Measurements from ENCODE around the gene ANKIB1.

The ANKIB1 gene

DNA sequence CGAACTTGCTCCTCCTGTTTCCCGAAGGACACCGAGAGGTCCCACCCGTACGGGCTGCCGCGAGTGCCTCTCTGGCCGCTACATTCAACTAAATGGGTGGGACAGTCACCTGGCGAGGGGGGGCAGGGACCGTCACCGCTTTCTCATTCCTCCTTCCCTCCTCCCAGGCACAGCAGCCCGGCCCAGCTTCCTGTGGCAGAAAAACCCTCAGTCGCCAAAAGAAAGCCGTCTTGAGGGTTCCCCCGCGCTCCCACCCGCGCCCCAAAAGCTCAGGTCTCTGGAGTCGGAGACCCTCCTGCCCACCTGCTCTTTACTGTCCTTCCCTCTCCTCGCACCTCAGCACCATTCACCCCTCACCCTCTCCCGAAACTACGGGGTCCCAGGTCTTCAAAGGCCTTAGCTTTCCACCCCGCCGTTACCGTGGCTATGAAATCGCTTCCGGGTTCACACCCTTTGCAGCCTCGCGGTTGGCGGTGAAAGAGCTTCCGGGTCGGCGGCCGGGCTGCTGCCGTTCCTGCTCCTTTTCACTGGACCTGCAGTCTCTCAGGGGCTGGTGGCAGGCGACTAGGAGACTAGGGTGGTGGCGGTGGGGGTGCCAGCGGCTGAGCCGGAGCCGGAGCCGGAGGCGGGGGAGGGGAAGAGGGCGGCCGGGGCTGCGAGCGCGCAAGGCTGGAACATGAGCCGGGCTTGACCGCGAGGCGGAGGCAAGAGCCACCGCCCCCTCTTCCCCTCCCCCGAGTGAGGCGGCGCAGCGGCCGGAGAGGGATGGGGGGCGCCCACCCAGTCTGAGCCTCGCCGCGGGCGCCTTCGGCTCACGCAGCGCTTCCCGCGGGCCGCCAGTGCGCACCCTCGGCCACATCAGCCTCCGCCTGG lies at the start of gene ANKIB1, which contains the start of gene KRIT1:
Gene ANKIB1 (plus strand): TSS at position 488 of the 873 bp plus-strand sequence. CDS start 49,005 bp downstream, outside the sequence.
Gene KRIT1 (minus strand): TSS at position 428 of the 873 bp plus-strand sequence. CDS start 3,779 bp downstream, outside the sequence.
- peak; percentile 76 for DNase-seq (ENCODE audit: insufficient read length, low spot score)
- peak; percentile 67 for TF ChIP-seq POLR2A (IDR thresholded peaks at IDR 0.05; ENCODE audit: low read depth, low read length)
- FAIRE-seq = peak; percentile 57

- no peak for DNase-seq (ENCODE audit: insufficient read length, low spot score)
- no peak for FAIRE-seq
- TF ChIP-seq POLR2A (IDR thresholded peaks at IDR 0.05; ENCODE audit: low read depth, low read length) = no peak
Observed at GRCh38 chr7:92200791-92201190, 45.0 kb upstream of the ANKIB1 start.

- no peak for TF ChIP-seq POLR2A (IDR thresholded peaks at IDR 0.05; ENCODE audit: low read depth, low read length)
- FAIRE-seq (no peak), DNase-seq (ENCODE audit: insufficient read length, low spot score) (no peak)
Observed at GRCh38 chr7:92205987-92206386, 39.8 kb upstream of the ANKIB1 start.

DNA sequence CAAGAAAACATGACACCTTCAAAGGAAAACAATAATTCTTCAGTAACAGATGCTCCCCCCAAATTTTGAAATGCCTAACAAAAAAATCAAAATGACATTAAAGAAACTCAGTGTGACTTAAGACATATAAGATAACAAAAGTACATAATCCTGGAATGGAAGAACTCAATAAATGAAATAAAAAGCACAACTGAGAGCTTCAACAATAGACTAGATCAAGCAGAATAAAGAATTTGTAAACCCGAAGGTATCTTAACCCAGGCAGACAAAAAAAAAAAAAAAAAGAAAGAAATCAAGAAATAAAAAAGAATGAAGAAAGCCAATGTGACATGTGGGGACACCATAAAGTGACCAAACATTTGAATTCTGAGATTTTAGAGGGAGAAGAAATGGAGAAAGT lies 39.1 kb upstream of the ANKIB1 start:
- DNase-seq (ENCODE audit: insufficient read length, low spot score) = no peak
- TF ChIP-seq POLR2A (IDR thresholded peaks at IDR 0.05; ENCODE audit: low read depth, low read length) = no peak
- no peak for FAIRE-seq

- DNase-seq (ENCODE audit: insufficient read length, low spot score) (no peak), FAIRE-seq (no peak)
- no peak for TF ChIP-seq POLR2A (IDR thresholded peaks at IDR 0.05; ENCODE audit: low read depth, low read length)
Observed at GRCh38 chr7:92221766-92222165, 24.0 kb upstream of the ANKIB1 start.

- no peak for DNase-seq (ENCODE audit: insufficient read length, low spot score)
- no peak for FAIRE-seq
- TF ChIP-seq POLR2A (IDR thresholded peaks at IDR 0.05; ENCODE audit: low read depth, low read length) = no peak
Observed at GRCh38 chr7:92226981-92227380, 18.8 kb upstream of the ANKIB1 start.

- FAIRE-seq = no peak
- TF ChIP-seq POLR2A (IDR thresholded peaks at IDR 0.05; ENCODE audit: low read depth, low read length) = no peak
Observed at GRCh38 chr7:92228100-92228499, 17.7 kb upstream of the ANKIB1 start.

DNA sequence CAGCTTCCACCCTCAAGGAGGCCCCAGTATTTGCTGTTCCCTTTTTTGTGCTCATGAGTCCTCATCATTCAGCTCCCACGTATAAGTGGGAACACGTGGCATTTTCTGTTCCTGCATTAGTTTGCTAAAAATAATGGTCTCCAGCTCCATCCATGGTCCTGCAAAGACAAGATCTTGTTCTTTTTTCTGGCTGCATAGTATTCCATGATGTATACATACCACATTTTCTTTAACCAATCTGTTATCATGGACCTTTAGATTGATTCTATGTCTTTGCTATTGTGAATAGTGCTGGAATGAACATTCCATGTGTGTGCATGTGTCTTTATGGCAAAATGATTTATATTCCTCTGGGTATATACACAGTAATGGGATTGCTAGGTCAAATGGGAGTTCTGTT lies 17.0 kb upstream of the ANKIB1 start:
- FAIRE-seq (no peak), DNase-seq (ENCODE audit: insufficient read length, low spot score) (no peak)
- no peak for TF ChIP-seq POLR2A (IDR thresholded peaks at IDR 0.05; ENCODE audit: low read depth, low read length)

More at GRCh38 chr7:92228100-92228499, 17.7 kb upstream of the ANKIB1 start:
- DNase-seq (ENCODE audit: insufficient read length, low spot score) = no peak

DNA sequence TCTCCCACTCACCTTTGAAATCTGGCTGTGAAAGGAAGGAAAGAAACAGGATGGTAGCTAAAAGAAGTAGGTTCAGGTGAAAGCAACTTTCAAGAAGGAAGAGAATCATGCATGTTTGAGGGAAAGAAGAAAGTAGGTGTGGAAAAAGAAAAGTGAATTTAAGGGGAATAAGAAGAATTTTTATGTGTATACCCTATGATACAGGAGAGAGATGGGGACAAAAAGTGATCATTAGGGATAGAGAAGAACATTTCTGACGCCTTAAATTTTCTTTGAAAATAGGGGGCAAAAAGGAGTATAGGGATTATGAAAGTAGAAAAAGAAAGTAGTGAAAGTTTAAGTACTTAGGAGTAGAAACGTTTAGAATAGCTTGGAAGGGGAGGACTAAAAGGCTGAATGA lies 15.2 kb upstream of the ANKIB1 start:
- no peak for TF ChIP-seq POLR2A (IDR thresholded peaks at IDR 0.05; ENCODE audit: low read depth, low read length)
- FAIRE-seq = no peak

DNA sequence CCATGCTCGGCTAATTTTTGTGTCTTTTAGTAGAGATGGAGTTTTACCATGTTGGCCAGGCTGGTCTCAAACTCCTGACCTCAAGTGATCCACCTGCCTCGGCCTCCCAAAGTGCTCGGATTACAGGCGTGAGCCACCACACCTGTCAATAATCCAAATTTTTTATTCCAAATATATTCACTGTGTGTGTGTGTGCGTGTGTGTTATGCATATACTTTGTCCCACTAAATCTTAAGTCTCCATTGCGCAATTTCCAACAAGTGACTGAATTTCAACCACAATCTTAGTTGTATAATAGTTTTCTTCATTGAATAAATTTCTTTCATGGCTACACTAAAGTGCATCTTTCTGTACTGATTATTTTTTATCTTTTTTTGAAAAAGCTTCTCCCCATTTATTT lies 2.8 kb upstream of the ANKIB1 start:
- DNase-seq (ENCODE audit: insufficient read length, low spot score) (no peak), FAIRE-seq (no peak)

More for the DNA sequence above, 15.2 kb upstream of the ANKIB1 start:
- DNase-seq (ENCODE audit: insufficient read length, low spot score) = no peak

GRCh38 chr7:92244808-92245486 lies 827 bp upstream of the ANKIB1 start:
- FAIRE-seq = no peak
- no peak for DNase-seq (ENCODE audit: insufficient read length, low spot score)
- TF ChIP-seq POLR2A (IDR thresholded peaks at IDR 0.05; ENCODE audit: low read depth, low read length) = no peak

More for the DNA sequence above, 2.8 kb upstream of the ANKIB1 start:
- no peak for TF ChIP-seq POLR2A (IDR thresholded peaks at IDR 0.05; ENCODE audit: low read depth, low read length)

DNA sequence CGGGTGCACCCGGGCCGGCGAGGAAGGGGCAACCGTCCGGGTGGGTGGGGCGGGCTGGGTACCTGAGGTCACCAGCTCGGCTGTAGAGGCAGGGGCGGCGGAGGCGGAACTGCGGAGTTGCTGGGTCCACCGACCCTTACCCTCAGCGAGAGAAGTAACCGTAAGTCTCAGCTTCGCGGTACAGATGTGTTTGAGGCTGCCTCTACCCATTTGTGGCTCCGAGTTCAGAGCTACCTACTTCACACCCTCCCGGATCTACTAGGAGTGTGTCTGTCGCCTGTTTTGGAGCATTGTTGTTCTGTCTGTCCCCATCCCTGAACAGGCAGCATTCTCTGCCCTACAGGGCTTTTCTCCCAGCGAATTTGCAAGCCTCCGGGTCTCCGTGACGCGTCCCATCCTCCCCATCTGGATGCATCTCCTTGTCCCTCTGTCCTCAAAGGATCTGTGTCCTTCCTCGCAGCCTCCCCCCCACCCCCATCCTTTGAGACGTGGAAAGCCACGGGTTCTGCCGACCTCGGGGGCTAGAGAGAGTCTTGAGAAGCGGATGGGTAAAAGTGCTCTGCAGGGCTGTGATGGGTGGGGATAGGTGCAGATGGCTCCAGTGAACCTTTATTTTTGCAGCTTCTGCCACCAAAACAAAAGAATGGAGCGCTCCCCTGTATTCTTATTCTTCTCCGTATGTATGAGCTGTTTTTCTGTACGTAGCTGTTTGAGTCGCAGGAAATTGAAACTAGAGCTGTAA lies 757 bp downstream of the ANKIB1 start:
- FAIRE-seq (peak; percentile 20), DNase-seq (ENCODE audit: insufficient read length, low spot score) (peak; percentile 19)
- no peak for TF ChIP-seq POLR2A (IDR thresholded peaks at IDR 0.05; ENCODE audit: low read depth, low read length)

DNA sequence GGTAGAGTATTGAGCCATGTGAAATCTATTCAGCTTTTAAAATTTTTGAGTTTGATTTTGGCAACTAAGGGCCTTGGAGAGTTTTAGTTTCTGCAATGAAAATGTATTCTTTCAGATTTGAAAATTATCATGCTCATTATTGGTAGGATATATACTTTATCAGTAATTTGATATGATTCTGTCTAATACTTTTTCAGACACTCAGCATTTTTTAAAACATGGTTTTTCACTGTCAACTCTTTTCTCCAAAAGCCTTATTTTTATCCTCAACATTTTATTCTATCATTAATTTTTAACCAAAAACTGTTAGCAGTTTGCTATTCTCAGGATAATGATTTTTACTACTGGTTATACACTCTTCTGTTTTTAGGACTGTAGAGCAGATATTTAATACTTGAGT lies 4.8 kb downstream of the ANKIB1 start:
- FAIRE-seq = no peak
- no peak for TF ChIP-seq POLR2A (IDR thresholded peaks at IDR 0.05; ENCODE audit: low read depth, low read length)
- DNase-seq (ENCODE audit: insufficient read length, low spot score) = no peak

DNA sequence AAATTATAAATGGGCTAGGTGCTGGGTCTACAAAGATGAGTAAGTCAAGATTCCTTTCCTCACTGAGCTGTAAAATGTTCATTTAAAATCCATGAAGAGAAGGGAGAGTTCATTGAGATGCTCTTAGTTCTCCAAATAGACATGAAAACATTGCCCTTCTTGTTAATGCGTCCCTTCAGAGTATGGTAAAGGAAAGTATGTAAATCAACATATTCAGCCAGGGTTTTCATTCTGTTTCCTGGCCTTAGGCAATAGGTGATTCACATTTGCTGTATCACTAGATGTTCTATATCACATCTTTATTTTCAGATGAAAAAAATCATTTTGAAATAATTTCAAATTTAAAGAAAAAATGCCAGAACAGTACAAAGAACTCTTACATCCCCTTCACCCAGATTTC lies 5.4 kb downstream of the ANKIB1 start:
- FAIRE-seq (no peak), DNase-seq (ENCODE audit: insufficient read length, low spot score) (no peak)
- no peak for TF ChIP-seq POLR2A (IDR thresholded peaks at IDR 0.05; ENCODE audit: low read depth, low read length)
